Upper lobe of right lung (tissue), 1 donor: Measurements from ENCODE around the gene TMEM191C. TPM values are rescaled to one million over a fixed set of nuclear protein-coding genes. Genes with fewer than 3 reads are reported as not detected.
A peak's percentile ranks its signal among the peaks of the same experiment; 100 is the strongest.
"Not testable (repeated sequence)": the region's sequence is repeated elsewhere in the genome, so short reads cannot be mapped to it uniquely, and the experiment has no call there.

Experiments used
- ATAC-seq: fragments of 200-7000 bp; cut with Tn5 transposase; one replicate; pipeline ENCODE4 v1.9.1; 2020; ENCODE audit warnings: mild to moderate bottlenecking, moderate library complexity
- DNase-seq: peaks from one replicate; pipeline ENCODE4 v3.0.0-alpha.2; 2020
- H3K27ac ChIP-seq: fragments of 200-600 bp; one replicate; pipeline ENCODE4 v1.8.0; 2022
- H3K27me3 ChIP-seq: fragments of 200-600 bp; one replicate; pipeline ENCODE4 v1.8.0; 2022; ENCODE audit warnings: mild to moderate bottlenecking
- H3K36me3 ChIP-seq: fragments of 200-600 bp; one replicate; pipeline ENCODE4 v1.8.0; 2022
- H3K4me1 ChIP-seq: fragments of 200-600 bp; one replicate; pipeline ENCODE4 v1.8.0; 2022
- H3K4me3 ChIP-seq: fragments of 200-600 bp; one replicate; pipeline ENCODE4 v1.8.0; 2022; ENCODE audit warnings: mild to moderate bottlenecking
- H3K9me3 ChIP-seq: fragments of 200-600 bp; one replicate; pipeline ENCODE4 v1.8.0; 2022
- CTCF ChIP-seq: fragments of 200-600 bp; IDR thresholded peaks from one replicate; pipeline ENCODE4 v1.8.0; 2022; ENCODE audit warnings: antibody characterized with exemption
- intact Hi-C: fragments of 100-400 bp; cut with DNase I; formaldehyde crosslinking; loops from one replicate; pipeline ENCODE4 v1.11.0; 2022
- total RNA-seq: library from RNA; stranded (reverse); fragmentation: NEBNext Ultra II Directional; extraction: Animal tissue kit (Norgen Biotek cat#: 25700); gene quantifications from one replicate; pipeline ENCODE4 v1.2.1, GENCODE V29; 2021
- donor health status: DM: no; HTN: yes; CAD: no; lungs with severe emphysema.

The TMEM191C gene
- total RNA-seq, 1 donor from 2014 or later: 4.0 TPM

GRCh38 chr22:21442646-21443045, 24.5 kb upstream of the TMEM191C start:
- H3K4me3 ChIP-seq, intact Hi-C loops, H3K9me3 ChIP-seq, H3K4me1 ChIP-seq, ATAC-seq, H3K27ac ChIP-seq, H3K27me3 ChIP-seq: not testable (repeated sequence)
- H3K36me3 ChIP-seq: peaks cover 27% of the 10 kb centered on the region
- DNase-seq: peak; percentile 65

GRCh38 chr22:21443057-21443734, 24.0 kb upstream of the TMEM191C start:
- DNase-seq (peak; percentile 40), ATAC-seq (no peak)
- intact Hi-C loops: no loop called here
- Histone ChIP-seq H3K27ac (no peak overlapping the region), H3K9me3 (no peaks in the 10 kb centered on the region), H3K4me1 (no peaks in the 10 kb centered on the region), H3K27me3 (no peaks in the 10 kb centered on the region), H3K4me3 (no peak overlapping the region), H3K36me3 (peaks cover 27% of the 10 kb centered on the region)
- no peak for TF ChIP-seq CTCF

- Histone ChIP-seq H3K9me3 (no peaks in the 10 kb centered on the region), H3K36me3 (peaks cover 27% of the 10 kb centered on the region), H3K4me1 (no peaks in the 10 kb centered on the region), H3K27ac (no peak overlapping the region), H3K27me3 (no peaks in the 10 kb centered on the region), H3K4me3 (no peak overlapping the region)
- intact Hi-C loops: no loop called here
- ATAC-seq: no peak
- peak; percentile 51 for DNase-seq
- no peak for TF ChIP-seq CTCF
Measured at GRCh38 chr22:21443735-21444421, 23.3 kb upstream of the TMEM191C start.

DNA sequence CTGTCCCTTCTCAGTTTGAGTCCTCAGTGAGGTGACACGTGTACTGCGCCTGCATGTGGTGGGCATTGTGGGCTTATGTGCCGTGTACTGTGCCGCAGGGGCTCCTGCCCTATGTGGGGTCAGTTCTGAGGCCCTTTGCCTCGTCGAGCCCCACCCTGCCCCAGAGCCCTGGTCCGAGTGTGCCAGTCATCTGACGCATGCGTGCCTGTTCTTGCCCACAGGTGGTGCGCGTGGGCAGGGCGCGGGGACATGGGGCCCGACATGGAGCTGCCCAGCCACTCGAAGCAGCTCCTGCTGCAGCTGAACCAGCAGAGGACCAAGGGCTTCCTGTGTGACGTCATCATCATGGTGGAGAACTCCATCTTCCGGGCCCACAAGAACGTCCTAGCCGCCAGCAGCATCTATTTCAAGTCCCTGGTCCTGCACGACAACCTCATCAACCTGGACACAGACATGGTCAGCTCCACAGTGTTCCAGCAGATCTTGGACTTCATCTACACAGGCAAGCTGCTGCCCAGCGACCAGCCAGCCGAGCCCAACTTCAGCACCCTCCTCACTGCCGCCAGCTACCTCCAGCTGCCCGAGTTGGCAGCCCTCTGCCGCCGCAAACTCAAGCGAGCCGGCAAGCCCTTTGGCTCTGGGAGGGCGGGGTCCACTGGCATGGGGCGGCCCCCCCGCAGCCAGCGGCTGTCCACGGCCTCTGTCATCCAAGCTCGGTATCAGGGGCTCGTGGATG, 22.3 kb upstream of the TMEM191C start:
- DNase-seq (peak; percentile 52), ATAC-seq (no peak)
- intact Hi-C loops: no loop called here
- no peaks in the 10 kb centered on the region for H3K27me3 ChIP-seq
- H3K4me1 ChIP-seq: no peaks in the 10 kb centered on the region
- H3K9me3 ChIP-seq: no peaks in the 10 kb centered on the region
- peaks cover 27% of the 10 kb centered on the region for H3K36me3 ChIP-seq
- no peak overlapping the region for H3K4me3 ChIP-seq
- no peak overlapping the region for H3K27ac ChIP-seq
- TF ChIP-seq CTCF: no peak

DNA sequence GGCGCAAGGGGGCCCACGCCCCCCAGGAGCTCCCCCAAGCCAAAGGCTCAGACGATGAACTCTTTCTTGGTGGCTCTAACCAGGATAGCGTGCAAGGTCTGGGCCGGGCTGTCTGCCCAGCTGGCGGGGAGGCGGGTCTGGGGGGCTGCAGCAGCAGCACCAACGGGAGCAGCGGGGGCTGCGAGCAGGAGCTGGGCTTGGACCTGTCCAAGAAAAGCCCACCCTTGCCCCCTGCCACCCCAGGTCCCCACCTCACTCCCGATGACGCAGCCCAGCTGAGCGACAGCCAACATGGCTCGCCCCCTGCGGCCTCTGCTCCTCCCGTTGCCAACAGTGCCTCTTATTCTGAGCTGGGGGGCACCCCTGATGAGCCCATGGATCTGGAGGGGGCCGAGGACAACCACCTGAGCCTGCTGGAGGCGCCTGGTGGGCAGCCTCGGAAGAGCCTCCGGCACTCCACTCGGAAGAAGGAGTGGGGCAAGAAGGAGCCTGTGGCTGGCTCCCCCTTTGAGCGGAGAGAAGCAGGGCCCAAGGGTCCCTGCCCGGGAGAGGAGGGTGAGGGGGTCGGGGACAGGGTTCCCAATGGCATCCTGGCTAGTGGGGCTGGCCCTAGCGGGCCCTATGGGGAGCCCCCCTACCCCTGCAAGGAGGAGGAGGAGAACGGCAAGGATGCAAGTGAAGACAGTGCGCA, 21.6 kb upstream of the TMEM191C start:
- DNase-seq: peak; percentile 61
- Histone ChIP-seq H3K4me1 (no peaks in the 10 kb centered on the region), H3K36me3 (peaks cover 27% of the 10 kb centered on the region), H3K9me3 (no peaks in the 10 kb centered on the region), H3K27me3 (no peaks in the 10 kb centered on the region), H3K4me3 (no peak overlapping the region), H3K27ac (no peak overlapping the region)
- intact Hi-C loops: no loop called here
- TF ChIP-seq CTCF: no peak
- ATAC-seq: no peak
